ENCODE data around the gene STAB1.

DNA sequence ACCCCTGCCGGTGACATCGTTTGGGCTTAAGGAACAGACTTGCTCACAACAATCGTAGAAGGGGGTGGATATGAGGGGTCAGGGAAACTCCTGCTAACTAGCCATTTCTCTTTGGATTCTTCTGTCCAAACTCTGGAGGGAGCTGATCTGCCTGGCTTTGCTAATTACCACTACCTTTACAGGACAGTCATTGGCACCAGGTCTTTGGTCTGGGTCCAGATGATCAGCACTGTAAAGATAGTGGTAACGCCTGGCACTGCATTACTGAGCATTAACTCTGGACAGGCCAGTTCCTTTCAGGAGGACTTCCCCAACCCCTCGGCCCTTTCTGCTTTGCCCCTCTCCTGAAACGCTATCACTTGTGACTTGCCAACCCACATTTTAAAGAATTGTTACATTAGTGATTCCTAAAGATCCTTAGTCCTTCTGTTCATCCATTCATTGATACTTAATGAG is 42.1 kb downstream of the STAB1 start:
- TF ChIP-seq, protein P1, sequence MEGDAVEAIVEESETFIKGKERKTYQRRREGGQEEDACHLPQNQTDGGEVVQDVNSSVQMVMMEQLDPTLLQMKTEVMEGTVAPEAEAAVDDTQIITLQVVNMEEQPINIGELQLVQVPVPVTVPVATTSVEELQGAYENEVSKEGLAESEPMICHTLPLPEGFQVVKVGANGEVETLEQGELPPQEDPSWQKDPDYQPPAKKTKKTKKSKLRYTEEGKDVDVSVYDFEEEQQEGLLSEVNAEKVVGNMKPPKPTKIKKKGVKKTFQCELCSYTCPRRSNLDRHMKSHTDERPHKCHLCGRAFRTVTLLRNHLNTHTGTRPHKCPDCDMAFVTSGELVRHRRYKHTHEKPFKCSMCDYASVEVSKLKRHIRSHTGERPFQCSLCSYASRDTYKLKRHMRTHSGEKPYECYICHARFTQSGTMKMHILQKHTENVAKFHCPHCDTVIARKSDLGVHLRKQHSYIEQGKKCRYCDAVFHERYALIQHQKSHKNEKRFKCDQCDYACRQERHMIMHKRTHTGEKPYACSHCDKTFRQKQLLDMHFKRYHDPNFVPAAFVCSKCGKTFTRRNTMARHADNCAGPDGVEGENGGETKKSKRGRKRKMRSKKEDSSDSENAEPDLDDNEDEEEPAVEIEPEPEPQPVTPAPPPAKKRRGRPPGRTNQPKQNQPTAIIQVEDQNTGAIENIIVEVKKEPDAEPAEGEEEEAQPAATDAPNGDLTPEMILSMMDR (IDR thresholded peaks at IDR 0.05; ENCODE audit: low read depth, low read length, poor library complexity, severe bottlenecking), result no peak
- TF ChIP-seq EZH2phosphoT487 (IDR thresholded peaks at IDR 0.05; ENCODE audit: borderline replicate concordance, low read length), result no peak
